HepG2 (cell line): ENCODE measurements around the gene MMP24OS. TPM values are rescaled to one million over a fixed set of nuclear protein-coding genes. Genes with fewer than 3 reads are reported as not detected.

Experiments
- ATAC-seq: fragments of 200-7000 bp; cut with Tn5 transposase; 3 replicates; pipeline ENCODE4 v1.9.1; 2020; ENCODE audit warnings: mild to moderate bottlenecking, moderate library complexity
- BruUV-seq: library from RNA; stranded (reverse); fragments of 400-500 nt; replicated peaks from 2 replicates; lab custom pipeline; 2021; lab: Mats Ljungman, UMichigan
- CTCF ChIA-PET: fragments of 300-600 bp; formaldehyde crosslinking; extraction: SDS; loops from one replicate; lab custom pipeline; 2021; ENCODE audit warnings: low total read pairs, inconsistent platforms, low intra/inter-chr PET ratio; lab: Yijun Ruan, JAX
- POLR2A ChIA-PET: fragments of 350-600 bp; sonication (Branson Sonifier 250); formaldehyde crosslinking; loops from one replicate; lab custom pipeline; 2020; ENCODE audit warnings: antibody characterized with exemption, inconsistent platforms; lab: Yijun Ruan, JAX
- DNase-seq: peaks from one replicate; pipeline ENCODE4 v3.0.0-alpha.2; 2015; ENCODE audit warnings: low spot score
- FAIRE-seq: peaks from 3 replicates; lab custom pipeline; 2011; peaks lifted over from hg19 to GRCh38; lab: Jason Lieb, UNC
- H2AFZ ChIP-seq: one replicate; pipeline ENCODE4 v1.6.1; 2011; ENCODE audit warnings: low read length, inconsistent platforms
- H3K27ac ChIP-seq: fragments of 300-600 bp; 3 replicates; pipeline ENCODE4 v1.8.0; 2011; ENCODE audit warnings: mixed run types, mild to moderate bottlenecking, mixed read lengths, low read length, inconsistent platforms; ENCODE audit not compliant: insufficient read depth; ENCODE audit errors: extremely low read length
- H3K27me3 ChIP-seq, 2 experiments: fragments of 200-600 bp in 1 of 2; 2 replicates in 1 of 2; 3 replicates in 1 of 2; pipeline versions ENCODE4 v1.6.0 to v1.8.0; 2011; ENCODE audit warnings: low read length in 2 of 2, mild to moderate bottlenecking in 2 of 2, moderate library complexity in 2 of 2, inconsistent platforms in 1 of 2; ENCODE audit not compliant: insufficient read depth in 2 of 2, control insufficient read depth in 1 of 2
- H3K36me3 ChIP-seq, 2 experiments: fragments of 200-600 bp in 1 of 2; replicated peaks in 1 of 2; 2 replicates in 1 of 2; 3 replicates in 1 of 2; pipeline versions ENCODE4 v1.5.1 to v1.8.0; 2011; ENCODE audit warnings: low read length in 2 of 2, inconsistent platforms in 1 of 2; ENCODE audit not compliant: insufficient read depth in 2 of 2, control insufficient read depth in 1 of 2
- H3K4me1 ChIP-seq: 2 replicates; pipeline ENCODE4 v1.5.1; 2012; ENCODE audit warnings: low read length, inconsistent platforms; ENCODE audit not compliant: insufficient read depth
- H3K4me2 ChIP-seq: 2 replicates; pipeline ENCODE4 v1.6.0; 2011; ENCODE audit warnings: low read depth, low read length, inconsistent platforms
- H3K4me3 ChIP-seq, 3 experiments: fragments of 200-600 bp in 1 of 3; sonication (generic), shearing (Covaris generic) in 1 of 3; replicated peaks in 1 of 3; 2 replicates each; pipeline ENCODE4 v1.5.1; 2011 to 2016; ENCODE audit warnings: low read length in 3 of 3, inconsistent platforms in 2 of 3, low read depth in 2 of 3, mild to moderate bottlenecking in 2 of 3, control low read depth in 1 of 3, mixed read lengths in 1 of 3; ENCODE audit not compliant: insufficient read depth in 1 of 3
- H3K79me2 ChIP-seq: one replicate; pipeline ENCODE4 v1.6.1; 2011; ENCODE audit warnings: low read length, inconsistent platforms; ENCODE audit not compliant: insufficient read depth
- H3K9ac ChIP-seq: 2 replicates; pipeline ENCODE4 v1.6.0; 2011; ENCODE audit warnings: mild to moderate bottlenecking, low read depth, low read length, inconsistent platforms; ENCODE audit not compliant: insufficient read depth
- H3K9me3 ChIP-seq: 2 replicates; pipeline ENCODE4 v1.5.1; 2012; ENCODE audit warnings: mild to moderate bottlenecking, low read length
- H4K20me1 ChIP-seq: 2 replicates; pipeline ENCODE4 v1.6.0; 2011; ENCODE audit warnings: inconsistent platforms, mild to moderate bottlenecking, low read length, moderate library complexity; ENCODE audit not compliant: insufficient read depth
- POLR2AphosphoS5 ChIP-seq: IDR thresholded peaks from 2 replicates; pipeline ENCODE4 v1.6.1; 2012; ENCODE audit warnings: low read depth, low read length
- U2AF1 ChIP-seq: fragments of 200-400 bp; formaldehyde crosslinking; optimal IDR thresholded peaks from 2 replicates; pipeline ENCODE3; 2017; ENCODE audit warnings: mild to moderate bottlenecking, low read depth, low read length
- ZBTB38 ChIP-seq: sonication (generic); formaldehyde crosslinking; IDR thresholded peaks from 2 replicates; pipeline ENCODE4 v1.5.1; 2020; ENCODE audit warnings: mild to moderate bottlenecking, missing genetic modification reagents
- ZNF274 ChIP-seq: sonication (generic); formaldehyde crosslinking; IDR thresholded peaks from 2 replicates; pipeline ENCODE4 v1.5.1; 2020; ENCODE audit warnings: mild to moderate bottlenecking, missing genetic modification reagents
- ZNF33A ChIP-seq: sonication (generic); formaldehyde crosslinking; IDR thresholded peaks from 2 replicates; pipeline ENCODE4 v1.5.1; 2020; ENCODE audit warnings: missing genetic modification reagents, mild to moderate bottlenecking, moderate library complexity, borderline replicate concordance
- whole genome bisulfite sequencing: methylation state at CpG from one replicate; pipeline ENCODE4 v1.1.6; 2017; ENCODE audit warnings: low lambda C conversion rate; 5-methylcytosine and 5-hydroxymethylcytosine counted together
- in situ Hi-C: cut with HindIII; loops from 2 replicates; pipeline ENCODE4 v1.10.0; 2017; ENCODE audit warnings: low pct_unique_long_range_greater_than_20kb; ENCODE audit not compliant: extremely low pct_ligation_motif_present
- intact Hi-C: fragments of 100-400 bp; cut with micrococcal nuclease; formaldehyde crosslinking; loops from one replicate; pipeline ENCODE4 v1.10.0; 2022; ENCODE audit not compliant: unreplicated experiment
- polyA plus RNA-seq, 8 experiments: library from polyadenylated mRNA; depleted of rRNA in 3 of 8; stranded (reverse) in 7 of 8; unstranded in 1 of 8; fragments of >200 nt; fragmentation: Illumina TruSeq in 4 of 8; extraction: Trizol in 4 of 8; gene quantifications; 2 replicates each; pipeline versions ENCODE4 v1.2.1 to v1.2.3, GENCODE V29; 2011 to 2016; ENCODE audit warnings: low read depth in 4 of 8, missing spikeins in 1 of 8, mixed read lengths in 1 of 8; ENCODE audit not compliant: insufficient read depth in 1 of 8
- total RNA-seq, 5 experiments: library from RNA; depleted of rRNA; stranded (reverse); fragments of >200 nt; fragmentation: Illumina TruSeq; extraction: Trizol; gene quantifications; 2 replicates each; pipeline ENCODE4 v1.2.3, GENCODE V29; 2016; ENCODE audit warnings: low read depth in 1 of 5
- TF ChIP-seq, protein P1 (sequence below): sonication (generic); formaldehyde crosslinking; IDR thresholded peaks from 2 replicates; pipeline ENCODE4 v1.5.0; 2020; ENCODE audit warnings: missing genetic modification reagents
- TF ChIP-seq, protein P2 (sequence below): sonication (generic); formaldehyde crosslinking; IDR thresholded peaks from 2 replicates; pipeline ENCODE4 v1.5.1; 2020; ENCODE audit warnings: missing genetic modification reagents, mild to moderate bottlenecking, borderline replicate concordance
- TF ChIP-seq, protein P3 (sequence below): IDR thresholded peaks from 2 replicates; pipeline ENCODE4 v1.6.1; 2016; ENCODE audit warnings: mild to moderate bottlenecking, missing biosample characterization, missing genetic modification reagents

Gene MMP24OS
- total and polyA plus RNA-seq, 2 of the 13 experiments (the other 11 are each of a cell fraction or from before 2014, with no cell fraction given) = 6.0 to 8.5 TPM

DNA sequence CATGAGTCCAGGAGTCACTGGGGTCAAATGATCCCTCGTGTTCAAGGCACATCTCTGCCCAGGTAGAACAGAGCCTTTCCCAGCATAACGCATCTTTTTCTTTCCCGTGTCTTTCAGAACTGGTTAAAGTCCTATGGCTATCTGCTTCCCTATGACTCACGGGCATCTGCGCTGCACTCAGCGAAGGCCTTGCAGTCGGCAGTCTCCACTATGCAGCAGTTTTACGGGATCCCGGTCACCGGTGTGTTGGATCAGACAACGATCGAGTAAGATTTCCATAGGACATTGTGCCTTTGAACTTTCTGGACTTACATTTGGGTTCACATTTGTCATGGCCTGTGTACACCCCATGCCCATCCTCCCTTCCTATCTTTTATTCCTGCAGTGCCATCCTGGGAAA, 31.2 kb downstream of the MMP24OS start:
- CTCF ChIA-PET = no interaction called here
- 51% methylated on average over 12 of the region's 12 CpGs for WGBS
- no TSS peak for BruUV-seq

More for the DNA sequence above, 31.2 kb downstream of the MMP24OS start:
- Histone ChIP-seq H3K4me3 (no peak overlapping the region), H3K9me3 (no peaks in the 10 kb centered on the region), H3K4me2 (no peak overlapping the region), H3K9ac (no peak overlapping the region), H3K27ac (no peak overlapping the region), H4K20me1 (no peaks in the 10 kb centered on the region), H3K36me3 (no peaks in the 10 kb centered on the region), H3K4me1 (peaks cover 7% of the 10 kb centered on the region), H2AFZ (no peak overlapping the region), H3K27me3 (no peaks in the 10 kb centered on the region), H3K79me2 (no peaks in the 10 kb centered on the region)
- ATAC-seq (peak; percentile 25; the same call in 1 of the 3 replicates), DNase-seq (no peak), FAIRE-seq (peak; percentile 44)
- intact Hi-C loops = no loop called here
- POLR2A ChIA-PET = no interaction called here
- TF ChIP-seq, protein P1, sequence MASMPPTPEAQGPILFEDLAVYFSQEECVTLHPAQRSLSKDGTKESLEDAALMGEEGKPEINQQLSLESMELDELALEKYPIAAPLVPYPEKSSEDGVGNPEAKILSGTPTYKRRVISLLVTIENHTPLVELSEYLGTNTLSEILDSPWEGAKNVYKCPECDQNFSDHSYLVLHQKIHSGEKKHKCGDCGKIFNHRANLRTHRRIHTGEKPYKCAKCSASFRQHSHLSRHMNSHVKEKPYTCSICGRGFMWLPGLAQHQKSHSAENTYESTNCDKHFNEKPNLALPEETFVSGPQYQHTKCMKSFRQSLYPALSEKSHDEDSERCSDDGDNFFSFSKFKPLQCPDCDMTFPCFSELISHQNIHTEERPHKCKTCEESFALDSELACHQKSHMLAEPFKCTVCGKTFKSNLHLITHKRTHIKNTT (CRISPR knock-in tag) = no peak
- TF ChIP-seq POLR2AphosphoS5 (no peak), ZNF274 (CRISPR knock-in tag) (no peak), U2AF1 (no peak), ZBTB38 (CRISPR knock-in tag) (0 out of 2 replicates have a peak, but pooled peaks have one; percentile 23), ZNF33A (no peak)
- TF ChIP-seq, protein P2, sequence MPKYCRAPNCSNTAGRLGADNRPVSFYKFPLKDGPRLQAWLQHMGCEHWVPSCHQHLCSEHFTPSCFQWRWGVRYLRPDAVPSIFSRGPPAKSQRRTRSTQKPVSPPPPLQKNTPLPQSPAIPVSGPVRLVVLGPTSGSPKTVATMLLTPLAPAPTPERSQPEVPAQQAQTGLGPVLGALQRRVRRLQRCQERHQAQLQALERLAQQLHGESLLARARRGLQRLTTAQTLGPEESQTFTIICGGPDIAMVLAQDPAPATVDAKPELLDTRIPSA (CRISPR knock-in tag) = no peak
- TF ChIP-seq, protein P3, sequence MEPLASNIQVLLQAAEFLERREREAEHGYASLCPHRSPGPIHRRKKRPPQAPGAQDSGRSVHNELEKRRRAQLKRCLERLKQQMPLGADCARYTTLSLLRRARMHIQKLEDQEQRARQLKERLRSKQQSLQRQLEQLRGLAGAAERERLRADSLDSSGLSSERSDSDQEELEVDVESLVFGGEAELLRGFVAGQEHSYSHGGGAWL (CRISPR knock-in tag) = no peak
- in situ Hi-C loops = no loop called here
